Measurements from ENCODE around the gene CKS2.

GRCh38 chr9:89314955-89315354 lies 4.0 kb downstream of the CKS2 start:
- TF ChIP-seq CTCF (optimal IDR thresholded peaks at IDR 0.05 in 1 of 3, IDR thresholded peaks at IDR 0.05 in 1 of 3, conservative IDR thresholded peaks at IDR 0.05 in 1 of 3; ENCODE audit: extremely low read depth in 1 of 3, insufficient read depth in 2 of 3, low read length in 3 of 3) (no peak), EZH2 (IDR thresholded peaks at IDR 0.05; ENCODE audit: low read length) (no peak)
